SK-N-SH treated with all-trans-retinoic acid at 6 μM for 48 hours (cell line): ENCODE measurements around the gene BABAM2.

Experiments used
- CSDC2 ChIP-seq: fragments of 250-450 bp; sonication (Bioruptor Pico); IDR thresholded peaks from 2 replicates; pipeline ENCODE4 v1.5.0; 2020; ENCODE audit warnings: mild to moderate bottlenecking, moderate library complexity
- ESRRG ChIP-seq: fragments of 250-450 bp; sonication (Bioruptor Pico); IDR thresholded peaks from 2 replicates; pipeline ENCODE4 v1.6.1; 2021; ENCODE audit warnings: mild to moderate bottlenecking
- PPARA ChIP-seq: fragments of 250-450 bp; sonication (Bioruptor Pico); IDR thresholded peaks from 2 replicates; pipeline ENCODE4 v1.5.0; 2020; ENCODE audit warnings: mild to moderate bottlenecking, borderline replicate concordance
- TOX ChIP-seq: fragments of 250-450 bp; sonication (Bioruptor Pico); IDR thresholded peaks from 2 replicates; pipeline ENCODE4 v1.8.0; 2021; ENCODE audit warnings: mild to moderate bottlenecking, moderate library complexity, borderline replicate concordance
- ZFP3 ChIP-seq: fragments of 250-450 bp; sonication (Bioruptor Pico); IDR thresholded peaks from 2 replicates; pipeline ENCODE4 v1.5.0; 2020; ENCODE audit warnings: mild to moderate bottlenecking, moderate library complexity
- ZNF565 ChIP-seq: fragments of 450-650 bp; formaldehyde crosslinking; conservative IDR thresholded peaks from 2 replicates; pipeline ENCODE4 v1.5.0; 2020; ENCODE audit warnings: low read depth, mild to moderate bottlenecking, moderate library complexity
- TF ChIP-seq, protein P1 (sequence below): fragments of 250-450 bp; sonication (Bioruptor Pico); IDR thresholded peaks from 2 replicates; pipeline ENCODE4 v1.5.1; 2021; ENCODE audit warnings: mild to moderate bottlenecking, moderate library complexity

DNA sequence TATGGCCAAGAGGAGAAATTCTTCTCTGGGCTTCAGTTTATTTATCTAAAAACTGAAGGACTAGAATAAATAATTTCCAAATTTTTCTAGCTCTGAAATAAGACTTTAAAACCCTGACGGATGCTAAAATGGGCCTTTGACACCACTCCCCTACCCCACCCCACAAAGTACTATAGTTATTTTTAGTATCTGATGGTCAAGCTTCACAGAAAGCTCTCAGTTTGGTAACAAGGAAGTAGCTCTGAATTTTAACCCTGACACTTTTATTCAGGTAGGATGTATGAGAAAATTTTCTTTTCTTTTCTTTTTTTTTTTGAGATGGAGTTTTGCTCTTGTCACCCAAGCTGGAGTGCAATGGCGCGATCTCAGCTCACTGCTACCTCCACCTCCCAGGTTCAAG is 2.7 kb upstream of the BABAM2 start:
- TF ChIP-seq PPARA (CRISPR knock-in tag) (no peak), ZNF565 (no peak), ZFP3 (CRISPR knock-in tag) (no peak), CSDC2 (CRISPR knock-in tag) (no peak), TOX (no peak), ESRRG (no peak)
- TF ChIP-seq, protein P1, sequence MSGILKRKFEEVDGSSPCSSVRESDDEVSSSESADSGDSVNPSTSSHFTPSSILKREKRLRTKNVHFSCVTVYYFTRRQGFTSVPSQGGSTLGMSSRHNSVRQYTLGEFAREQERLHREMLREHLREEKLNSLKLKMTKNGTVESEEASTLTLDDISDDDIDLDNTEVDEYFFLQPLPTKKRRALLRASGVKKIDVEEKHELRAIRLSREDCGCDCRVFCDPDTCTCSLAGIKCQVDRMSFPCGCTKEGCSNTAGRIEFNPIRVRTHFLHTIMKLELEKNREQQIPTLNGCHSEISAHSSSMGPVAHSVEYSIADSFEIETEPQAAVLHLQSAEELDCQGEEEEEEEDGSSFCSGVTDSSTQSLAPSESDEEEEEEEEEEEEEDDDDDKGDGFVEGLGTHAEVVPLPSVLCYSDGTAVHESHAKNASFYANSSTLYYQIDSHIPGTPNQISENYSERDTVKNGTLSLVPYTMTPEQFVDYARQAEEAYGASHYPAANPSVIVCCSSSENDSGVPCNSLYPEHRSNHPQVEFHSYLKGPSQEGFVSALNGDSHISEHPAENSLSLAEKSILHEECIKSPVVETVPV (CRISPR knock-in tag) = no peak
